Neural progenitor cell (in vitro differentiated cells): Measurements from ENCODE around the gene PXDN. TPM values are rescaled to one million over a fixed set of nuclear protein-coding genes. Genes with fewer than 3 reads are reported as not detected.
"Not testable (repeated sequence)": the region's sequence is repeated elsewhere in the genome, so short reads cannot be mapped to it uniquely, and the experiment has no call there.

Experiments used
- DNase-seq: peaks from one replicate; pipeline ENCODE4 v3.0.0-alpha.2; 2016; ENCODE audit warnings: low spot score
- H2AFZ ChIP-seq: fragments of 200-600 bp; sonication (generic); replicated peaks from 2 replicates; pipeline ENCODE4 v1.6.1; 2016; ENCODE audit warnings: antibody characterized with exemption
- H3F3A ChIP-seq: fragments of 200-600 bp; sonication (generic); 2 replicates; pipeline ENCODE4 v1.6.1; 2016; ENCODE audit warnings: antibody characterized with exemption, low read depth
- H3K27ac ChIP-seq: fragments of 200-600 bp; sonication (generic); 2 replicates; pipeline ENCODE4 v1.5.1; 2016; ENCODE audit warnings: mild to moderate bottlenecking
- H3K27me3 ChIP-seq: fragments of 200-600 bp; sonication (generic); 2 replicates; pipeline ENCODE4 v1.6.1; 2016; ENCODE audit warnings: mild to moderate bottlenecking, moderate library complexity
- H3K36me3 ChIP-seq: fragments of 200-600 bp; sonication (generic); 2 replicates; pipeline ENCODE4 v1.5.1; 2016
- H3K4me1 ChIP-seq: fragments of 200-600 bp; sonication (generic); 2 replicates; pipeline ENCODE4 v1.6.1; 2016; ENCODE audit warnings: mixed run types
- H3K4me2 ChIP-seq: fragments of 200-600 bp; sonication (generic); 2 replicates; pipeline ENCODE4 v1.6.1; 2016
- H3K4me3 ChIP-seq: fragments of 200-600 bp; sonication (generic); 2 replicates; pipeline ENCODE4 v1.5.1; 2016
- H3K79me2 ChIP-seq: fragments of 200-600 bp; sonication (generic); 2 replicates; pipeline ENCODE4 v1.6.1; 2016; ENCODE audit warnings: low read depth
- H3K9ac ChIP-seq: fragments of 200-600 bp; sonication (generic); 2 replicates; pipeline ENCODE4 v1.6.1; 2016
- H3K9me3 ChIP-seq: fragments of 200-600 bp; sonication (generic); 2 replicates; pipeline ENCODE4 v1.5.1; 2016; ENCODE audit warnings: low read depth
- H4K20me1 ChIP-seq: fragments of 200-600 bp; sonication (generic); 2 replicates; pipeline ENCODE4 v1.6.1; 2016; ENCODE audit warnings: low read depth
- H3K27ac Mint-ChIP-seq: 3 replicates; pipeline ENCODE4 v1.8.0; 2021; ENCODE audit warnings: mixed read lengths
- H3K27me3 Mint-ChIP-seq: 2 replicates; pipeline ENCODE4 v1.8.0; 2022; ENCODE audit warnings: low read depth, mild to moderate bottlenecking, inconsistent platforms, moderate library complexity, mixed read lengths; ENCODE audit not compliant: insufficient read depth
- H3K36me3 Mint-ChIP-seq: 3 replicates; pipeline ENCODE4 v1.8.0; 2021; ENCODE audit warnings: mixed read lengths
- H3K4me1 Mint-ChIP-seq: 3 replicates; pipeline ENCODE4 v1.8.0; 2021; ENCODE audit warnings: mixed read lengths
- H3K4me3 Mint-ChIP-seq: 3 replicates; pipeline ENCODE4 v1.8.0; 2021; ENCODE audit warnings: mild to moderate bottlenecking, moderate library complexity, mixed read lengths
- H3K9me3 Mint-ChIP-seq: 3 replicates; pipeline ENCODE4 v1.8.0; 2020; ENCODE audit warnings: mixed read lengths
- CTCF ChIP-seq: fragments of 200-600 bp; sonication (generic); IDR thresholded peaks from 2 replicates; pipeline ENCODE4 v1.5.1; 2017; ENCODE audit warnings: antibody characterized with exemption, mild to moderate bottlenecking
- EZH2 ChIP-seq: fragments of 200-600 bp; sonication (generic); IDR thresholded peaks from 2 replicates; pipeline ENCODE4 v1.6.1; 2017; ENCODE audit warnings: antibody characterized with exemption, mild to moderate bottlenecking, moderate library complexity
- EZH2phosphoT487 ChIP-seq: fragments of 200-600 bp; sonication (generic); IDR thresholded peaks from 2 replicates; pipeline ENCODE4 v1.6.1; 2017; ENCODE audit warnings: antibody characterized with exemption
- total RNA-seq: library from RNA; depleted of rRNA; stranded (reverse); fragments of >200 nt; gene quantifications from 2 replicates; pipeline ENCODE4 v1.2.3, GENCODE V29; 2015; ENCODE audit warnings: low replicate concordance

Gene PXDN
- total RNA-seq, 1 donor from 2014 or later, result 118 TPM

DNA sequence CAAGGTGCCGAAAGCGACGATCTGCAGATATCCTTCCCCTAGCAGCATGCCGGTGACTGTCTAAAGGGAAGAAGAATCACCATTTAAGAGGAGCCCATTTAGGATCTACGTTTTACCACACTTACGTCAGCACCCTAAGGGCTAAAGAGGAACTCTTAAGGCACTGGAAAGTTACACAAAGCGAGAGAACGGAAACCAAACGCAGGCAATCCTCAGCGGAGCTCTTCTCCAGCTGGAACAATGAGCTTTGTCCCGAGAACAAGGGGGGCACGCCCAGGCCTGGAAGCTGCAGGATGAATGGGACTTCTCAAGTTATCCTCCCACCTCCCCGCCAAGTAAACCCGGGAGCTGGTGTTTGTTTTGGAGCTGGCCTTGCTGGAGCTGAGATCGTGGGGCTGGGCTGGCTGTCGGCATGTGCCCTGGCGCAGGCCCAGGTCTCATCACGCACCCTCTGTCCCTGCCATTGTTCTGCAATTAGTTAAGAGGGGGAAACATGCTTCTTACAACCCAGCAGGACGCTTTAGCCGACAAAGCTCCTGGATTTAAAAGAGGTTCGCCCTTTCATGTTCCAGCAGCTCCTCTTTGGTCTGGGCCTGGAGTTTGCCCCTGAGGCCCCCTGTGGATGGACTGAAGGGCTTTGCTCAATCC is 36.4 kb downstream of the PXDN start:
- no peak for TF ChIP-seq EZH2
- no peak for TF ChIP-seq CTCF
- TF ChIP-seq EZH2phosphoT487, result peak; percentile 54
- Mint-ChIP-seq H3K9me3 (no peaks in the 10 kb centered on the region), H3K27me3 (peaks cover 3% of the 10 kb centered on the region), H3K4me3 (no peak overlapping the region), H3K4me1 (peaks cover 37% of the 10 kb centered on the region), H3K36me3 (peaks cover 6% of the 10 kb centered on the region), H3K27ac (no peak overlapping the region)
- Histone ChIP-seq H3K4me1 (peaks cover 37% of the 10 kb centered on the region), H3K4me2 (peak overlapping the region; percentile 67), H3K79me2 (peaks cover 34% of the 10 kb centered on the region), H3K27ac (no peak overlapping the region), H3K27me3 (peaks cover 54% of the 10 kb centered on the region), H3K4me3 (peak overlapping the region; percentile 26), H3F3A (peaks cover 34% of the 10 kb centered on the region), H3K36me3 (no peaks in the 10 kb centered on the region), H3K9ac (no peak overlapping the region), H4K20me1 (peaks cover 80% of the 10 kb centered on the region), H2AFZ (no peak overlapping the region), H3K9me3 (no peaks in the 10 kb centered on the region)
- peak; percentile 92 for DNase-seq

DNA sequence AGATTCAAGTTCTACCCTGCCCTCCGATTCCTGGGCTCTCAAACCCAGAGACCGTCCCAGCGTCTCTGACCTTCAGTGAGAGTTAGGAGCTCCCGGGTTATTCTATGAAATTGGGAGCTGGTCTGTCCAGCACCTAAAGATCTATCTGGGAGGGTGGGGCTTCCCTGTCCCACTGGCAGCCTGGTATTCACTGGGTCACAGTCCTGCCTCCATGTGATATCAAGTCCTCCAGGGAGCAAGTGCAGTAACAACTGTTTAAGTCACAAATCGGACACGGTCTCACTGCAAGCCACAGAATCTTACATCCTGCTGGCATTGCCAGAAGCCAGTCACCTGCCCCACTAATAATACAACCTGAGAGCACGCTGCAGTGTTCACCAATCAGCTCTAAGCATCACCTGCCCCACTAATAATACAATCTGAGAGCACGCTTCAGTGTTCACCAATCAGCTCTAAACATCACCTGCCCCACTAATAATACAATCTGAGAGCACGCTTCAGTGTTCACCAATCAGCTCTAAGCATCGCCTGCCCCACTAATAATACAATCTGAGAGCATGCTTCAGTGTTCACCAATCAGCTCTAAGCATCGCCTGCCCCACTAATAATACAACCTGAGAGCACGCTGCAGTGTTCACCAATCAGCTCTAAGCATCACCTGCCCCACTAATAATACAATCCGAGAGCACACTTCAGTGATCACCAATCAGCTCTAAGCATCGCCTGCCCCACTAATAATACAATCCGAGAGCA is 38.0 kb downstream of the PXDN start:
- Histone ChIP-seq H3K4me1 (peaks cover 34% of the 10 kb centered on the region), H3K79me2 (peaks cover 19% of the 10 kb centered on the region), H3K27me3 (peaks cover 48% of the 10 kb centered on the region), H3F3A (peaks cover 36% of the 10 kb centered on the region), H4K20me1 (peaks cover 80% of the 10 kb centered on the region), H3K4me2 (peak overlapping the region; percentile 24)
- H3K36me3 ChIP-seq, H3K9me3 Mint-ChIP-seq, H3K9me3 ChIP-seq, H3K36me3 Mint-ChIP-seq, H3K9ac ChIP-seq, H3K4me3 ChIP-seq, H3K4me3 Mint-ChIP-seq, H3K27me3 Mint-ChIP-seq, H2AFZ ChIP-seq, DNase-seq, H3K27ac Mint-ChIP-seq, H3K27ac ChIP-seq: not testable (repeated sequence)
- H3K4me1 Mint-ChIP-seq, result peaks cover 34% of the 10 kb centered on the region

DNA sequence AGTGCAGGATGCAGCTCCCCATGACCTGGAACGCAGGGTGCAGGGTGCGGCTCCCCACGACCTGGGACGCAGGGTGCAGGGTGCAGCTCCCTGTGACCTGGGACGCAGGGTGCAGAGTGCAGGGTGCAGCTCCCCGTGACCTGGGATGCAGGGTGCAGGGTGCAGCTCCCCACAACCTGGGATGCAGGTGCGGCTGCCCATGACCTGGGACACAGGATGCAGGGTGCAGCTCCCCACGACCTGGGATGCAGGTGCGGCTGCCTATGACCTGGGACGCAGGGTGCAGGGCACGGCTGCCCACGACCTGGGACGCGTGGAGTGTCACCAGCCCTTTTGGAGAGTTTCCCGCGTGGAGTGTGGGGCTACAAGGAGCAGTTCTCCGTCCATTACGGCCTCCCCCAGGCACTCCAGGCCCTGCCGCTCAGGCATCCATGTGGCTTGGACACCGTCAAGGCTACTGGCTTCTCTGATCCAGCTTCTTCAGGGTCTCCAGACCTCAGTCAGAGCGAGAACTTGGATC is 38.7 kb downstream of the PXDN start:
- Mint-ChIP-seq H3K4me1 (peaks cover 37% of the 10 kb centered on the region), H3K36me3 (peaks cover 6% of the 10 kb centered on the region), H3K27ac (no peak overlapping the region), H3K27me3 (peaks cover 12% of the 10 kb centered on the region), H3K4me3 (no peak overlapping the region), H3K9me3 (no peaks in the 10 kb centered on the region)
- peaks cover 36% of the 10 kb centered on the region for H3F3A ChIP-seq
- no peaks in the 10 kb centered on the region for H3K36me3 ChIP-seq
- no peak overlapping the region for H3K27ac ChIP-seq
- no peak overlapping the region for H2AFZ ChIP-seq
- DNase-seq, result no peak
- H3K27me3 ChIP-seq, result peaks cover 48% of the 10 kb centered on the region
- H3K4me2 ChIP-seq, result no peak overlapping the region
- no peaks in the 10 kb centered on the region for H3K9me3 ChIP-seq
- H3K4me1 ChIP-seq, result peaks cover 34% of the 10 kb centered on the region
- H3K79me2 ChIP-seq, result peaks cover 23% of the 10 kb centered on the region
- TF ChIP-seq CTCF, result no peak
- TF ChIP-seq EZH2phosphoT487, result no peak
- no peak for TF ChIP-seq EZH2
- peaks cover 86% of the 10 kb centered on the region for H4K20me1 ChIP-seq
- H3K4me3 ChIP-seq, result no peak overlapping the region
- no peak overlapping the region for H3K9ac ChIP-seq
